ENCODE measurements around the gene CDK17. TPM values are rescaled to one million over a fixed set of nuclear protein-coding genes. Genes with fewer than 3 reads are reported as not detected.
A peak's percentile ranks its signal among the peaks of the same experiment; 100 is the strongest.

CDK17 gene
- total RNA-seq, 6 donors from 2014 or later: 31.5 to 71.8 (median 42.5) TPM

DNA sequence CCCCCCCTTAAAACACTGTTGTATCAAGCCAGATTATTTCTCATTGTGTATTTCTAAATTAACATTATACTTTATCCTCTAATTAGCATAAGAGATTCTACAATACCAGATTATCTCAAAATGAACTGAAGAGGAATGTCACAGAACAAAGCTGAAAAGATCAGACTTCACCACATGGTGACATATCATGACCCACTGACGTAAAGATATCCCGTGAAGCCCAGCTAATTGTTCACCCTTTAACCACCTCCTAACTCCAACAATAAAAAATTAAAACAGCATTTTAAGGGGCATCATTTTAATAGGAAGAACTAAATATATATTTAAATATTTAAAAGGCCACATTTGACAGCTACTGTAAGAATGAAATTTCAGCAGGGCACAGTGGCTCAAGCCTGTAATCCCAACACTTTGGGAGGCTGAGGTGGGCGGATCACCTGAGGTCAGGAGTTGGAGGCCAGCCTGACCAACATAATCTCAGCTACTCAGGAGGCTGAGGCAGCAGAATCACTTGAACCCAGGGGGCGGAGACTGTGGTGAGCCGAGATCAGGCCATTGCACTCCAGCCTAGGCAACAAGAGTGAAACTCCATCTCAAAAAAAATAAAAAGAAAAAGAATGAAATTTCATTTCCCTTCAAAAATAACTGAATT is 29.0 kb downstream of the CDK17 start:
- DNase-seq (peak in 1 of 2 donors; percentile 32), ATAC-seq (ENCODE audit: low FRiP score in 2 of 2) (no peak)
- H3K4me1 ChIP-seq: peaks cover 45 to 66% (median 56%) of the 10 kb centered on the region in 4 donors
- no peaks in the 10 kb centered on the region for H3K9me3 ChIP-seq
- H3K4me3 ChIP-seq: no peak overlapping the region
- H3K27me3 ChIP-seq: no peaks in the 10 kb centered on the region
- TF ChIP-seq EP300 (IDR thresholded peaks at IDR 0.05) (no peak), CTCF (IDR thresholded peaks at IDR 0.05) (no peak), POLR2A (IDR thresholded peaks at IDR 0.05) (no peak), POLR2AphosphoS5 (IDR thresholded peaks at IDR 0.05) (no peak)
- 57 to 68% methylated on average over 5 of the region's 5 CpGs for WGBS, 2 donors
- H3K36me3 ChIP-seq: no peaks in the 10 kb centered on the region
- H3K27ac ChIP-seq: peak overlapping the region in 3 of 4 donors; percentile 33 to 55 (median 40)

DNA sequence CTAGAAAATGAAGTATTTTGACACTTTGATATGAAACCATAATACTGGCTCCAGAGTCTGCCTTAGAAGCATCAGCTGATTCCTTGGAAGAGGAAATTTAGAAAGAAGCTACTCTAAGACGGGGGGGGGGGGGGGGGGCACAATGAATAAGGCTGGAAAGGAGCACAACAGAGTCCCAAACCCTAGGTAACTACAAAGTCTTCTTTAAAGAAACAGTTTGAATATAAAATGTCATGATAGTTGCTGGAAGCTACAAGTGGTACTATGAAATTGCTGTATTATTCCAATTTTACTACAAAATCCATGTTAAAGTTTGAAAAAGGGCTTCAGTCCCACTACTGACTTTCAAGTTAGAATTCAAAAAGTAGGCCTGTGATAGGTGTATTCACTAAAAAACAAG is 31.6 kb downstream of the CDK17 start:
- no peaks in the 10 kb centered on the region for H3K27me3 ChIP-seq
- 19 to 29% methylated on average over 1 of the region's 1 CpG for WGBS, 2 donors
- no peak for ATAC-seq (ENCODE audit: low FRiP score in 2 of 2)

DNA sequence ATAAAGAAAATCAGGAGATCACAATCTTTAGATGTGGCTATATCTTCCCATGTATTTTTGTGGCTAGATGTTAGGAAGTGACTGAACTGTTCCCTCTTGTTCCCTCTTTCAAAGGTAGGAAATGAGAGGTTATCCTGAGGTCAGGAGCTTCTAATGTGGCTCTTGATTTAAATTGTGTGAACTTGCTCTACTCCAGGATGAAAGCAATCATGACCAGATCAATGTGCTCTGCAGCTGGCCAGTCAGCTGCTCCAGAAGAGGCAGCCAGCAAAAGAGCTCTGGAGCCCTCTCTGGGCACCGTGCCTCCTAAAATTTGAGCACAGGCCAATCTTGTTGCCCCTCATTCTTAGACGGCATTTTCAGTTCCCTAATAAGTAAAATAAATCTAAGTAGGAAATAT is 32.0 kb downstream of the CDK17 start:
- Histone ChIP-seq H3K27me3 (no peaks in the 10 kb centered on the region), H3K36me3 (no peaks in the 10 kb centered on the region), H3K4me3 (no peak overlapping the region), H3K27ac (peak overlapping the region in 3 of 4 donors; percentile 6 to 38 (median 20)), H3K9me3 (no peaks in the 10 kb centered on the region), H3K4me1 (peaks cover 34 to 52% (median 39%) of the 10 kb centered on the region in 4 donors)
- peak in 1 of 2 donors; percentile 51 for ATAC-seq (ENCODE audit: low FRiP score in 2 of 2)
- TF ChIP-seq POLR2AphosphoS5 (IDR thresholded peaks at IDR 0.05) (no peak), POLR2A (IDR thresholded peaks at IDR 0.05) (no peak), EP300 (IDR thresholded peaks at IDR 0.05) (no peak), CTCF (IDR thresholded peaks at IDR 0.05) (no peak)
- WGBS, 2 donors: 20 to 26% methylated on average over 2 of the region's 2 CpGs
- DNase-seq: no peak

More for the DNA sequence above, 31.6 kb downstream of the CDK17 start:
- no peak for DNase-seq
- H3K4me1 ChIP-seq: peaks cover 34 to 57% (median 41%) of the 10 kb centered on the region in 4 donors
- H3K36me3 ChIP-seq: no peaks in the 10 kb centered on the region
- peak overlapping the region in 3 of 4 donors; percentile 6 to 38 (median 20) for H3K27ac ChIP-seq
- TF ChIP-seq POLR2AphosphoS5 (IDR thresholded peaks at IDR 0.05): no peak
- TF ChIP-seq EP300 (IDR thresholded peaks at IDR 0.05): no peak
- no peak for TF ChIP-seq POLR2A (IDR thresholded peaks at IDR 0.05)
- TF ChIP-seq CTCF (IDR thresholded peaks at IDR 0.05): no peak
- no peaks in the 10 kb centered on the region for H3K9me3 ChIP-seq
- H3K4me3 ChIP-seq: no peak overlapping the region

DNA sequence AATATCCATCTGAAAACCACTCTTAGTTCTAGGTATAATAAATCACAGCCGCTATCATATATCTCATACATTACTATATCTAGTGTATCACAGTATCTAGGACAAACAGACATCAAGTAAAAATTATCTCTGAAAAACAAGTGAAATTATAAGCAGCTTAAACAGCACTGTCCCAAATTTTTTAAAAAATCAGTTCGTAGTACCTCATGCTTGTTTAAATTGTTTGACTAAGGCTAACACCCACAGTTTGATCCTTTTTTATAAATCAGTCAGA is 33.9 kb downstream of the CDK17 start:
- Histone ChIP-seq H3K36me3 (no peaks in the 10 kb centered on the region), H3K4me3 (no peak overlapping the region), H3K27me3 (no peaks in the 10 kb centered on the region), H3K4me1 (peaks cover 22 to 42% (median 28%) of the 10 kb centered on the region in 4 donors), H3K27ac (peak overlapping the region in 2 of 4 donors; percentile 18 to 42), H3K9me3 (no peaks in the 10 kb centered on the region)
- ATAC-seq (ENCODE audit: low FRiP score in 2 of 2): no peak
- WGBS, 2 donors: 89 to 93% methylated on average over 2 of the region's 2 CpGs
- no peak for DNase-seq
- no peak for TF ChIP-seq POLR2A (IDR thresholded peaks at IDR 0.05)
- no peak for TF ChIP-seq POLR2AphosphoS5 (IDR thresholded peaks at IDR 0.05)
- no peak for TF ChIP-seq EP300 (IDR thresholded peaks at IDR 0.05)
- no peak for TF ChIP-seq CTCF (IDR thresholded peaks at IDR 0.05)
